Right lobe of liver (tissue), 6 donors: Measurements from ENCODE around the gene ZNF530. TPM values are rescaled to one million over a fixed set of nuclear protein-coding genes. Genes with fewer than 3 reads are reported as not detected.

Experiments used
- ATAC-seq, 4 donors: fragments of 200-7000 bp; cut with Tn5 transposase; one replicate each; pipeline ENCODE4 v1.9.1; 2020; ENCODE audit warnings: mild to moderate bottlenecking in 4 of 4, moderate library complexity in 4 of 4
- DNase-seq, 3 donors: peaks; one replicate each; pipeline ENCODE4 v3.0.0-alpha.2; 2020
- H3K27ac ChIP-seq, 3 donors: fragments of 200-600 bp; one replicate each; pipeline ENCODE4 v1.8.0; 2022
- H3K27me3 ChIP-seq, 2 donors: fragments of 200-600 bp; one replicate each; pipeline ENCODE4 v1.8.0; 2022
- H3K36me3 ChIP-seq, 4 donors: fragments of 200-600 bp; sonication (generic) in 1 of 4; one replicate each; pipeline versions ENCODE4 v1.5.1 to v1.8.0; 2017 to 2022; ENCODE audit warnings: control low read depth in 1 of 4
- H3K4me1 ChIP-seq, 4 donors: fragments of 200-600 bp; sonication (generic) in 1 of 4; one replicate each; pipeline versions ENCODE4 v1.5.1 to v1.8.0; 2017 to 2022; ENCODE audit warnings: control low read depth in 1 of 4
- H3K4me3 ChIP-seq, 3 donors: fragments of 200-600 bp; one replicate each; pipeline ENCODE4 v1.8.0; 2022
- H3K9me3 ChIP-seq, 4 donors: fragments of 200-600 bp; sonication (generic) in 1 of 4; one replicate each; pipeline versions ENCODE4 v1.5.1 to v1.8.0; 2017 to 2022; ENCODE audit warnings: control low read depth in 1 of 4
- POLR2A ChIP-seq: fragments of 450-650 bp; IDR thresholded peaks from one replicate; pipeline ENCODE4 v1.6.1; 2017; ENCODE audit warnings: antibody characterized with exemption, mild to moderate bottlenecking
- WGBS: methylation state at CpG from one replicate; pipeline ENCODE4 v1.1.6; 2018; ENCODE audit warnings: low coverage, low lambda C conversion rate; ENCODE audit not compliant: insufficient coverage; ENCODE audit errors: missing lambda C conversion rate; 5-methylcytosine and 5-hydroxymethylcytosine counted together
- intact Hi-C, 2 donors: fragments of 100-400 bp; cut with DNase I; formaldehyde crosslinking; loops; one replicate each; pipeline versions ENCODE4 v1.11.2 to v1.14.1; 2022
- total RNA-seq, 6 experiments: library from RNA; depleted of rRNA in 2 of 6; stranded (reverse); fragments of >200 nt in 2 of 6; fragmentation: NEBNext Ultra II Directional in 3 of 6; extraction: Animal tissue kit (Norgen Biotek cat#: 25700) in 3 of 6; gene quantifications; one replicate each; pipeline versions ENCODE4 v1.1.0 to v1.2.4, GENCODE V29; 2016 to 2023
- TF ChIP-seq, protein P1 (sequence below), 4 donors: fragments of 200-600 bp in 3 of 4; fragments of 450-650 bp in 1 of 4; IDR thresholded peaks; one replicate each; pipeline versions ENCODE4 v1.5.1 to v1.8.0; 2016 to 2022; ENCODE audit warnings: antibody characterized with exemption in 4 of 4, mild to moderate bottlenecking in 2 of 4
- donor health status: DM: no; HTN: yes; CAD: no.
- donor health status: DM: no; HTN: no; CAD: no.
- donor health status: DM: no; HTN: no; CAD: no.
- donor health status: DM: no; HTN: yes; CAD: no.
- donor health status: DM: no; HTN: yes; CAD: no.

The ZNF530 gene
- total RNA-seq, 6 experiments from 2014 or later, result 0.25 to 1.2 (median 0.49) TPM

DNA sequence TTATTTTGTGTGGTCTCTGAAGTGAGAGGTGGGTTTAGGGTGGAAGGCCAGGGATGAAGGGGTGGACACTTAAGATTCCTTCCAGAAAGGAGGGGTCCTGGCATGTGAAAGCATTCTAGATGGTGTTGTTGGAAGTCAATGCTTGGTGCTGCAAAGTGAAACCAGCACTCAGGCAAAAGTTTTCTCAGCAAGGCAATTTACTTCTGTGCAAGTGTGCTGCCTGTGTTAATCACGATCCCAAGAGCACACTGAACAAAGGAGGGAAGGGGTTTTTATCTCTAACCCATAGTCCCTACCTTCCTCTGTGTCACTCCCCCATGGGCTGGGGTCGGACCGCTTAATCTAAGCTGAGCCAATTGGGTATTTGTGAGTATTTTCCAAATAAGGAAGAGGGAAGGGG lies 15.7 kb downstream of the ZNF530 start:
- DNase-seq (no peak), ATAC-seq (no peak)
- WGBS, result 83% methylated on average over 1 of the region's 3 CpGs
- H3K36me3 ChIP-seq, result peaks cover 4 to 20% (median 15%) of the 10 kb centered on the region in 4 donors
- H3K4me3 ChIP-seq, result peak overlapping the region in 1 of 3 donors; percentile 100
- H3K27me3 ChIP-seq, result no peaks in the 10 kb centered on the region
- TF ChIP-seq POLR2A, result no peak
- TF ChIP-seq, protein P1, sequence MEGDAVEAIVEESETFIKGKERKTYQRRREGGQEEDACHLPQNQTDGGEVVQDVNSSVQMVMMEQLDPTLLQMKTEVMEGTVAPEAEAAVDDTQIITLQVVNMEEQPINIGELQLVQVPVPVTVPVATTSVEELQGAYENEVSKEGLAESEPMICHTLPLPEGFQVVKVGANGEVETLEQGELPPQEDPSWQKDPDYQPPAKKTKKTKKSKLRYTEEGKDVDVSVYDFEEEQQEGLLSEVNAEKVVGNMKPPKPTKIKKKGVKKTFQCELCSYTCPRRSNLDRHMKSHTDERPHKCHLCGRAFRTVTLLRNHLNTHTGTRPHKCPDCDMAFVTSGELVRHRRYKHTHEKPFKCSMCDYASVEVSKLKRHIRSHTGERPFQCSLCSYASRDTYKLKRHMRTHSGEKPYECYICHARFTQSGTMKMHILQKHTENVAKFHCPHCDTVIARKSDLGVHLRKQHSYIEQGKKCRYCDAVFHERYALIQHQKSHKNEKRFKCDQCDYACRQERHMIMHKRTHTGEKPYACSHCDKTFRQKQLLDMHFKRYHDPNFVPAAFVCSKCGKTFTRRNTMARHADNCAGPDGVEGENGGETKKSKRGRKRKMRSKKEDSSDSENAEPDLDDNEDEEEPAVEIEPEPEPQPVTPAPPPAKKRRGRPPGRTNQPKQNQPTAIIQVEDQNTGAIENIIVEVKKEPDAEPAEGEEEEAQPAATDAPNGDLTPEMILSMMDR (IDR thresholded peaks at IDR 0.05), result no peak
- H3K9me3 ChIP-seq, result peaks cover 0 to 41% (median 26%) of the 10 kb centered on the region in 4 donors
- no peak overlapping the region for H3K27ac ChIP-seq
- intact Hi-C loops, result no loop called here
- peaks cover 0 to 4% (median 0%) of the 10 kb centered on the region in 4 donors for H3K4me1 ChIP-seq

DNA sequence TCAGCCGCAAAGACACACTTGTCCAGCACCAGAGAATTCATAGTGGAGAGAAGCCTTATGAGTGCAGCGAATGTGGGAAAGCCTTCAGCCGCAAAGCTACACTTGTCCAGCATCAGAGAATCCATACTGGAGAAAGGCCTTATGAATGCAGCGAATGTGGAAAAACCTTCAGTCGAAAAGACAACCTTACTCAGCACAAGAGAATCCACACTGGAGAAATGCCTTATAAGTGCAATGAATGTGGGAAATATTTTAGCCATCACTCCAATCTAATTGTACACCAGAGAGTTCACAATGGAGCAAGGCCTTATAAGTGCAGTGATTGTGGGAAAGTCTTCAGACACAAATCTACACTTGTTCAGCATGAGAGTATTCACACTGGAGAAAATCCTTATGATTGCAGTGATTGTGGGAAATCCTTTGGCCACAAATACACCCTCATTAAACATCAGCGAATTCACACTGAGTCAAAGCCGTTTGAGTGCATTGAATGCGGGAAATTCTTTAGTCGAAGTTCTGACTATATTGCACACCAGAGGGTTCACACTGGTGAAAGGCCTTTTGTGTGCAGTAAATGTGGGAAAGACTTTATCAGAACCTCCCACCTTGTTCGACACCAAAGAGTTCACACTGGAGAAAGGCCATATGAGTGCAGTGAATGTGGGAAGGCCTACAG lies 21.1 kb downstream of the ZNF530 start:
- Histone ChIP-seq H3K4me1 (no peaks in the 10 kb centered on the region), H3K9me3 (peaks cover 0 to 86% (median 57%) of the 10 kb centered on the region in 4 donors), H3K27ac (no peak overlapping the region), H3K27me3 (no peaks in the 10 kb centered on the region), H3K4me3 (no peak overlapping the region), H3K36me3 (peaks cover 9 to 46% (median 19%) of the 10 kb centered on the region in 4 donors)
- DNase-seq (no peak), ATAC-seq (no peak)
- WGBS, result 94% methylated on average over 8 of the region's 10 CpGs
- no peak for TF ChIP-seq POLR2A
- TF ChIP-seq, protein P1 (IDR thresholded peaks at IDR 0.05), result no peak
- intact Hi-C loops, result no loop called here

DNA sequence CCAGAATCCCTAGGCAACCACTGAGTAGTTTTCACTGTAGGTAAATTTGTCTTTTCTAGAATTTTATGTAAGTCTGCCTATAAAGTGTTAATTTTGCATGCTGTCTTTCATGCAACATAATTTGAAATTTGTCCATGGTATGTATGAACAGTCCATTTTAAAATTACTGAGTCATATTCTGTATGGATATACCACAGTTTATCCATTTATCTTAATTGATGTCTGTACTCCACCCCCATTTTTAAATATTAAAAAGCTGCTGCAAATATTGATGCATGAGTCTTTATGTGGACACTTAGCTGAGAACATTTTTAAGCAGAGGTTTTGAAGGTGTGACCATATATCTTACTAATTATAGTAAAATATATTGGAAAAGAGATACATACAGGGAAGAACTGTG lies 23.4 kb downstream of the ZNF530 start:
- H3K27me3 ChIP-seq, result no peaks in the 10 kb centered on the region
- DNase-seq (no peak), ATAC-seq (no peak)
- H3K4me3 ChIP-seq, result no peak overlapping the region
- TF ChIP-seq, protein P1 (IDR thresholded peaks at IDR 0.05), result no peak
- TF ChIP-seq POLR2A, result no peak
- peaks cover 9 to 46% (median 19%) of the 10 kb centered on the region in 4 donors for H3K36me3 ChIP-seq
- no peak overlapping the region for H3K27ac ChIP-seq
- intact Hi-C loops, result no loop called here
- no peaks in the 10 kb centered on the region for H3K4me1 ChIP-seq
- H3K9me3 ChIP-seq, result peaks cover 0 to 84% (median 55%) of the 10 kb centered on the region in 4 donors

DNA sequence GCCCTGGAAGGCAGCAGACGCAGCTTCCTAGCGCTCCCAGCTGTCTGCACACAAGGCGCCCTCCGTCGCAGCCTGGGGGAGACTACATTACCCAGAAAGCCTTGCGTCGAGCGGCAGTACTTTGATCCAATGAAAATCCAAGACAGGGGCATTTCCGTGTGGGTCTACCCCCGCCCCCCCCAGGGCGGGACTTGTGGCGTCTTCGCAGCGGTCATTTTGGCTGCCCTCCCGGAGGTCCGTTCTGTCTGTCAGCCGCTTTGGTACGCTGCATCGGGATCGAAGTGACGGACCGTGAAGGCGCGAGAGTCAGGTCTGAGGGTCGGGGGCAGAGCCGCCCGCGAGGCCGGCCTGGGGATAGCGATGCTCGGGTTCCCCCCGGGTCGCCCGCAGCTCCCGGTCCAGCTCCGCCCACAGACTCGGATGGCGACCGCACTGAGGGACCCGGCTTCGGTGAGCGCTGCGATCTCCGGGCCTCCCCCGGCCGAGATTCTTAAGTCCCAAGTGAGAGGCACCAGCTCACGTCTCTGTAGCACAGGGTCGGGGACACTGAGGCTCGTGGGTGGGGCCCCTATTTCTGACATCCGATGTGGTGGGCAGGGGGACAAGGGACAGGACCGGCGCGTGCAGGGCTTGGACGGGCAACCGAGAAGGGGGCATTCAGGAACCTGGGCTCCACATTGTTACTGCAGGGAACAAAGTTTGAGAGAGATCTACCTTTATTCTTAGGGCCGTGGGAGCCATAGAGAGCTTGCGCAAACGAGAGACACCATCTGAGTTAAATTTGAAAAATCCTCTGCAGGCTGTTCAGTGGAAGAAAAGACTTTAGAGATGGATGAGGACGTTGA lies 33.5 kb downstream of the ZNF530 start, which contains the start of gene ZNF211:
Gene ZNF211 (plus strand): TSS at position 182 of the 845 bp plus-strand sequence. CDS start 179 bp downstream, at position 361.
- peak within 1 kb of the TSS; percentile 78 to 87 (median 84) for H3K4me3 ChIP-seq
- intact Hi-C loops, result no loop called here
- no peak for TF ChIP-seq POLR2A
- TF ChIP-seq, protein P1 (IDR thresholded peaks at IDR 0.05), result no peak
- WGBS, result 11% methylated on average over 8 of the region's 59 CpGs
- DNase-seq, result peak; percentile 88 to 95 (median 94)
- peaks cover 0 to 2% (median 0%) of the 10 kb centered on the region in 4 donors for H3K4me1 ChIP-seq
- H3K36me3 ChIP-seq, result peaks cover 0 to 13% (median 6%) of the 10 kb centered on the region in 4 donors
- peak within 1 kb of the TSS; percentile 25 to 53 (median 47) for H3K27ac ChIP-seq
- peak; percentile 100 for ATAC-seq
- H3K27me3 ChIP-seq, result no peaks in the 10 kb centered on the region
- H3K9me3 ChIP-seq, result peaks cover 0 to 17% (median 2%) of the 10 kb centered on the region in 4 donors
